ENCODE results near the gene RPGRIP1.
"Not testable (repeated sequence)": the region's sequence is repeated elsewhere in the genome, so short reads cannot be mapped to it uniquely, and the experiment has no call there.

The RPGRIP1 gene

DNA sequence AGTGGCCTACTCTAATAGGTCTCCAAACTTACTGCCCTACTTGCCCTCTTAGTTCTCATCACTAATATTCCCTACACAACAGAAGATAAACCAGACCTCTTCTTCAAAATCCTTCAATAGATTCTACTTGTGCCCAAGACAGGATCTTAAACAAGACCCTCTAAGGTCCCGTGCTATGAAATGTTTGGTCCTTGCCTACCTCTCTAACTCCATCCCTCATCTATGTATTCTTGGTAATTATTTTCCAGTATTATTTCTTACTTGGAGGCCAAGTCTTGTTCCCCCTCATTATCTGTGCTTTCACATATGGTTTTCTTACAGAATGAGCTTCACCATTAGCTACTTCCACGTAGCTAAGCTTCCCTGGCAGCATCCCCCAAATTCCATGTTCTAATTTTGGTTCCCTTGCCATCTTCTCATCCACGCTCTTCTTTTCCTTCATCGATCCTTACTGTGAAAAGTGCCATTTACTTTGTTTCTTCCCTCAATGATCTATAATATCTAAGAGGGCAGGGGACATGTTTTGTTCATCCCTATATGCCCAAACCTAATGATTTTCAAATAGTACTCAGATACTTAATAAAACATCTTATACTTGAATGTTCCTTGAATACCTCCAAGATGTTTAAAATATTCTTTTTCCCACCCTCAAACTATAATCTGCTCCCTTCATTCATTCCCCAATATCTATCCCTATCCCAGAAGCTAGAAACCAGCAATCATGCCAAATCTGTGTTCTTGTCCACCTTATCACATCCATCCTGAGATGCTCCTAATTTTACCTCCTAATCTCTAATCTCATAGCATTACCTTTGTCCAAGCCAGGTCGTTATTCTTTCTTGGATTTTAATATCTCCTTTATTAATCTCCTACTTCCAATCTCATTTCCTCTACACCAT is 20.7 kb upstream of the RPGRIP1 start:
- no peak for DNase-seq

DNA sequence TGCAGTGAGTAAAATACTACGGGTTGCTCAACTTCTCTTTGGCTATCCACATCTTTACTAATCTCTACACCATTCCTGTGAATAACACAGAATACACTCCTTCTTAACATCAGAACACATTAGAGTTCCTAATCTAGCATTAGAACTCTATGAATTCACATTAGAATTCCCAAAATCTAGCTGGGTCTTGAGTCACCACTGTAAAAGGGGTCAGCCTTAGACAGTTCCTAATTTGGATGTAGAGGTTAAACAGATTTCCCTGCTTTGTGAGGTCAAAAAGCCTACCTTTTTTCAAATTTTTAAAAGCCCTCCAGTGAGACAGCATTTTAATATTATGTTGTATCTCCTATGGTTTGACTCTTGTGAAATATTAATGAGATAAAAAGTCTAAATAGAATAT is 18.1 kb upstream of the RPGRIP1 start:
- DNase-seq, result no peak

DNA sequence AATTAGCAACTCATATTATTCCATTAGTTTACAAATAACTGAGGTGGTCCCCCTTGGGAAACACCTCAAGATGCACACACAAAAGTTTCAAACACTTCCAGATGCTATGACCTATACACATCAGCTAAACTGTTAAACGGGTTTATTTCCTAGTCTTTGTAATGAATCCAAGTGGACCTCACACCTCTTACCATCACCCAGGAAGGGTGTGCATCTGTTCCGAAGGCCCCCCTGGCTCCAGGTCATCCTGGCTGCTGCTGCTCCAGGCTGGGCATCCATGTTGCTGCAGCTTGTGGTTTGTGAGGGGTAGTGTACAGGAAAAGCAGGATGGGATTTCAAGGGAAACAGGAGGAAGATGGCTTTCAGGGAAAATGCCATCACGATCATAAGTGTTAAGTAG is 17.5 kb upstream of the RPGRIP1 start:
- no peak for DNase-seq

DNA sequence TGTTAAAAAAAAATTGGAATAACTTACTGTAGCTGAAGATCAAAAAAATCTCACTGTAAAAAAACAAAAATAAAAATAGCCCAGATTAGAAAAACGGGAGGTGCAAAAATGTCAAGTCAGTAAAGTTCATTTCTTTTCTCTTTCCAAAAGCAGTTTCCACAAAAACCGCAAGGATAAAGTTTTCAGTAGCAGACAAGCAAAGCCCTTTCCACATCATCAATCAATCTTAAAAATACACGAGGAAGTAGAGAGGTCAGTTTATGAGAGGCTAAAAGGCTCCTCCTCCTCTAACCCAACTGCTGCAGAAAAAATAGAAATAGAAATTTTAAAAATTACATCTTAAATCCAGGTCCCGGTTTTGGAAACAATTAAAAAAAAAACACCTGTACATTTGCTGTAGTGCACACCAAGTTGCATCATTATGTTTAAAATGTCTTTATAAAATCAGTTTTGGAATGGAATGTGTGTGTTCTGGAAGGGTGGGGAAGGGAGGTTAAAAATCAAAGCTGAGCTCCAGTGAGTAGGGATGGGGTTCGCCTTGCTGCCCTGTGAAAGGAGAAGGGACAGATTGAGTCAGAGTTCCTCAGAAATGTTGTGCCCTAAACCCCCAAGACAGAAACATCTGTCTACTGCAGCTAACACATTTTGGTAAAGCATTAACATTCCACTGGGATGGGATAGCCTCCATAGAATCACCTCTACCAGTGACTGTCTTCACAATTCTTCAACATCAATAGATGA is 16.4 kb upstream of the RPGRIP1 start:
- DNase-seq, result peak; percentile 15

DNA sequence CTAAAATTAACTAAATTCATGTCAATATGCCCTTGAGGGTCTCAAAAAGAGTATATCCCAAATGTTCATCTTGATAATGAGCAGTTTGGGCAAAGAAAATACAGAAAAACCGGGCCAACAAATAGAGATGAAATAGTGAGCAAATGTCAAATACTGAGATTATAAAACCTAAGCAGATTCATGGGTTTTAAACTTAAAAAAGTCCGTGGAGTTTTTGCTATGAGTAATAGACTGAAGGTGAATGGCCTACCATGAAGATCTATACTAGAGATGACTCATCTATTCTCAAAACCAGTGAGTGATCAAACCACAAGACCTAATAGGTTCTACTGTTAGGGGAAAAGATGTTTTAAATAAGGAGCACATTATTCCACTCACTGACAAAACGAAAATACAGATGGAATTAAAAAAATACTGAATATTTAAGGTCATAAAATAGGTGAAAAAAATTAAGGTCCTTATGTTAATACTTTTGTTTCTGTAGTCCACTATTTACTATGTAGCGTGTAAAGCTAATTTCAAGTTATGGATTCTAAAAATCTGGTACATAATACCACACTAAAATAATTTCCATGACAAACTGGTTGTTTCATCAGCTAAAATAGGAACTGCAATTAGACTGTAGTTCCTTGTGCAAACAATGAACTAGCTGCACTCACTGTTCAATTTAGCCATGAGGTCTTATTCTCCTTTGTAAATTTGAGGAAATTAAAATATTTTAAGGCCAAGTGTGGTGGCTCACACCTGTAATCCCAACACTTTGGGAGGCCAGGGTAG is 15.7 kb upstream of the RPGRIP1 start:
- DNase-seq, result peak; percentile 85

DNA sequence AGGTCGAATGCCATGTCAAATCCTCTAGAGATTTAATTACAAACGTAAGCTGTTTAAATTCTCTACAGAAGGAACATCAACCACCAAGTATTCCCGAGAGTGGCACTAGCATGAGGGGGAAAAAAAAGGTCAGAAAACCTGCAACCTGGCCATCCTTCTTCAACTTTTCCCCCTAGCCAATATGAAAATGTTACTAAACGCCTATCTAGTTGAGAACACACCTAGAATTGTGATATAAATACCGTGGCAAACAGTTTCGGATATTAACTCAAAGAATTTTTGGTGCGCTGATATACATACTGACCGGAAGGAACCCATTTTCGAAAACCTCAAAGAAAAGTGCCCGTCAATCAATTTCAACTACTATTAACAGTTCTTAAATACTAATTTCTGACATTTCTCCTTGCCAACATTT is 12.4 kb upstream of the RPGRIP1 start:
- no peak for DNase-seq

DNA sequence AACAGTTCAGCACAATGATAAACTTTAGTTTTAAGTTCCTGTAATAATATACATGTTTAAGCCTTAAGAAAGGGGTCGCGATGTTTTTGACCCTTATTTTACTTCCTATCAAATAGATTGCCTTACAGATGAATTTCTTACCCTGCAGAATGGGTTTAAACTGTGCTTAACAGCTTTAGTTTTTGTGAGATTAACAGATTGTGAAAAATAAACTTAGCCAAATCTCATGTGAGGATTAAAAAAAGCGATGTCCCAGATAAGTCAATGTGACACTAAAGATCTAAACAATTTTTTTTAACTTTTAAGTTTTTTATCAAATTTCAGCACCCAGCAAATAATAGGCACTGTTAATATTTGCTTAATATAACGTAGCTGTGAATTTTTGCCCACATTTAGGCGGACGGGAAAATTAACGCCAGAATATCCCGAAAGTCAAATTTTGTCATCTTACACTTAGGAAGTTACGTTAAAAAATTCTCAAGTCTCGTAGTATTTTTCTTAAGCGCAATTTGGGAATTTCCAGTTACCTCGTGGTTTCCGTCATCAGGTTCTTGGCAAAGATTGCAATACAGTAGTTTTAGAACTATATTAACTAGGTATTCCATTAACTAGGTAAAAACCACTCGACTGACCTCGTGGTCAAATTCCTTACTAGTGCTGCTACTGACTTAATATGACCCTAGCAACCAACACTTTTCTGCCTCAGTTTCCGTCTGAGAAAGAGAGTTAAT is 11.8 kb upstream of the RPGRIP1 start:
- DNase-seq, result no peak

DNA sequence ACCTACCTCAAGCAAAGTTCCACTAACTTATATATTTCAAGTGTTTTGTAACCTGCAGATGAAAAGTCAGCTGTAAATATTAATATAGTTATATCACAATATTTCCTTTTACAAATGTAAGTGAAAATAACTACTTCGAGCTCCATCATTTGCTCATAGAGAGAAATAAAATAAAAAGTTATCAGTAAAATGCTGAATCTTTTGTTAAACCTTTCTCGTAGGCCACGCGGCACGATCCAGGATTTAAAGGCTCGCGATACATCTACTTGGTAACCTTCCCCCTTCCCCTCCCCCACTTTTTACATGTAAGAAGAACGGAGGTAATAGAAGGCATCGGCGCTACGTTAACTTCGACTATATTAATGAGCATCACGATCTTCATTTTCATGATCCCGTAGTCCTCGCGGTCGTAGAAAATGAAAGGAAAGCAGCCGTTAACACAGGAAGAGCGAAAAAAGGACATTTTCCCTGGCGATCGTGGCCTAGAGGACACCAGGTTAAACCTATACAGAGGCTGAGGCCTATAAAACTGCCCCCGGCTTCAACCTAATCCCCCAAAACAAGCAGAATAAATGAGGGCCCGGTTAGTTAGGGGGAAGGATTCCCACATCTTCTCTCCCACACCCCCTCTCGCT is 11.1 kb upstream of the RPGRIP1 start:
- peak; percentile 56 for DNase-seq

DNA sequence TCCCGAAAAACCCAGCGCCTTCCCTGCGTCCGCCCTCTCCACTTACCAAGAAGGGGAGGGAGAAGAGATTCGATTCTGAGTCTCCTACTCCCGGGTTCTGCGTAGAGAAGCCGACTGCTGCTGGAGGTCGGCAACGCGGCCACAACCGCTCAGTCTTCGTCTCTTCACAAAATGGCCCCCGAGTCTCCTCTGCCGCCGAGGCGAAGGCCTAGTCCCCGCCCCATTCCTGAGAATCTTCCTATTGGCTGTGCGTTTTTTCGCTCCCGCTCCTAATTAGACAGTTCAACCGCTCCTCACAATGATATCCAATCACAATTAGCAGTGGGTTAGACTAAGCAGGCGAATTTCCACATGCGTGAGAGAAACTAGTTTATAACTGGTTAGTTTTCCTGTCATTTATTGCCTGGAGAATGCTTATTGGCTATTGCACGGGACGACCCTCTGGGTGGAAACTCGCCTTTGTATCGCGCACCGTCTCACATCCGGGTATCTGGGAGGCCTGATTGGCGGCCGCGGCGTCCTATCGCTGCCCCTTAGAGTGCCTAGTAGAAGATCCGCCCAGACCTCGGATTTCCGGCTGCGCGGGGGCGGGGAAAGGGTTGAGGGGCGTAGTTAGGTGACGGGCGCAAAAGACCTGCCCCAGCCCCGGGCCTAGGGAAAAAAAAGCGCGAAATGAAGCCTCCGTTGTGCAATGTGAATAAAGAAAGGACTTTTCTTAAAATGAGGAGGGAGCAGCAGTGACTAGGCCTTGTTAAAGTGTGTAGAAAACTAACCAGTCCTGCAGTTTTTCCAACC is 10.4 kb upstream of the RPGRIP1 start, which contains the start of gene HNRNPC:
Gene HNRNPC, minus strand, starts transcription at position 191 of the 795 bp plus-strand sequence. CDS start 35,249 bp downstream, outside the sequence.
- DNase-seq, result peak; percentile 100

DNA sequence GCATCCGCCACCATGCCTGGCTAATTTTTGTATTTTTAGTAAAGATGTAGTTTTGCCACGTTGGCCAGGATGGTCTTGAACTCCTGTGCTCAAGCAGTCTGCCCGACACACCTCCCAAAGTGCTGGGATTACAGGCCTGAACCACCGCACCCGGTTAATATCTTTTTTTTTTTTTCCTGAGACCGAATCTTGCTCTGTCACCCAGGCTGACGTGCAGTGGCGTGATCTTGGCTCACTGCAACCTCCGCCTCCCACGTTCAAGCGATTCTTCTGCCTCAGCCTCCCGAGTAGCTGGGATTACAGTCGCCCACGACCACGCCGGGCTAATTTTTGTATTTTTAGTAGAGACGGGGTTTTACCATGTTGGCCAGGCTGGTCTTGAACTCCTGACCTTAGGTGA is 7.2 kb upstream of the RPGRIP1 start:
- not testable (repeated sequence) for DNase-seq

DNA sequence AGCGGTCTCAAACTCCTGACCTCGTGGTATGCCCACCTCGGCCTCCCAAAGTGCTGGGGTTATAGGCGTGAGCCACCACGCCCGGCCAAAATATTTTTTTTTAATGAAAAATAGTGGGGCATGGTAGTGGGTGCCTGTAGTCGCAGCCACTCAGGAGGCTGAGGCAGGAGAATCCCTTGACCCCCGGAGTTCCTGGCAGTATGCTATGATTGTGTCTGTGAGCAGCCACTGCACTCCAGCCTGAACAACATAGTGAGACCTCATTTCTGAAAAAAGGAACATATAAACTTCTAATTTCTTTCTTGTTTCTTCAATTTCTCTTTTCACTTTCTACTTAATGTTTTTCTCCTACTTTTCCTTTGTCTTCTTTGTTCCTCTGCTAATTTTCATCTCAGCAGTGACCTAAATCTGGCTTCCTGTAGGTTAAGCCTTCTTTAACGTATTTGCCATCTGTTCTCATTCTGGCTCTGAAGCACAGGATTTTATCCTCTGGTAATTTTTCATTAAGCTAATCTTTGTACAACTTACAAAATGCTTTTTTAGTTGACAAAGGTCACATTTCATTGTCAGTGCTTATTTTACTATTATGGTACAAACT is 4.5 kb upstream of the RPGRIP1 start:
- DNase-seq, result no peak

DNA sequence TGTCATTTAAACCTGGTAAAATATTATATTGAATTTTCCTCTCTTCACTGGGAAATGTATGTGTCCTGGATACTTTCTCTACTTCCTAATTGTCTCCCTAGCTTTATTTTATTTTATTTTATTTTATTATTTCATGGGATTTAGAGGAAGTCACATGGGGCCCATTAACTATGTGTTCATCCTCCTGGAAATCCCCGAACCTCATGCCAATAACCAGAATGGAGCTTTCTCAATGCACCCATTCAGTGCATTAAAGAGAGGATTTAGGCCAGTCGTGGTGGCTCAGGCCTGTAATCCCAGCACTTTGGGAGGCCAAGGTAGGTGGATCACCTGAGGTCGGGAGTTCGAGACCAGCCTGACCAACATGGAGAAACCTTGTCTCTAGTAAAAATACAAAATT is 1.3 kb upstream of the RPGRIP1 start:
- no peak for DNase-seq

DNA sequence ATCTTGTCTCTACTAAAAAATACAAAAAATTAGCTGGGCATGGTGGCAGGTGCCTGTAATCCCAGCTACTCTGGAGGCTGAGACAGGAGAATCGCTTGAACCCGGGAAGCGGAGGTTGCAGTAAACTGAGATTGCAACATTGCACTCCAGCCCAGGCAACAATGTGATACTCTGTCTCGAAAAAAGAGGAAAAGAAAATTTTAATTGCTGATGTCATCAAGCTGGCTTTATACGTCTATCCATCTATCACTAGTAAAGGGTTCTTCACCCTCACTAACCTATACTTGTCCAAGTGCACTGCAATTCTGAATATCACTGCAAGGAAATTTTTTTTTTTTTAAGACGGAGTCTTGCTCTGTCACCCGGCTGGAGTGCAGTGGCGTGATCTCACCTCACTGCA is 2.0 kb downstream of the RPGRIP1 start:
- DNase-seq, result not testable (repeated sequence)

DNA sequence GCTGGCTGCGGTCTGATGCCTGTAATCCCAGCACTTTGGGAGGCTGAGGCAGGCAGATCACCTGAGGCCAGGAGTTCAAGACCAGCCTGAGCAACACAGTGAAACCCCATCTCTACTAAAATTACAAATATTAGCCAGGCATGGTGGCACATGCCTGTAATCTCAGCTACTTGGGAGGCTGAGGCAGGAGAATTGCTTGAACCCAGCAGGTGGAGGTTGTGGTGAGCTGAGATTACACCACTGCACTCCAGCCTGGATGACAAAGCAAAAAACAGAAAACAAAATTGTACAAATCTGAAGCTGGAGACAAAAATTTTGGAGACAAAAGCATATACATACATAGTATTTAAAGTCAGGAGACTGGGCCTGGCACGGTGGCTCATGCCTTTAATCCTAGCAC is 6.6 kb downstream of the RPGRIP1 start:
- DNase-seq, result not testable (repeated sequence)

DNA sequence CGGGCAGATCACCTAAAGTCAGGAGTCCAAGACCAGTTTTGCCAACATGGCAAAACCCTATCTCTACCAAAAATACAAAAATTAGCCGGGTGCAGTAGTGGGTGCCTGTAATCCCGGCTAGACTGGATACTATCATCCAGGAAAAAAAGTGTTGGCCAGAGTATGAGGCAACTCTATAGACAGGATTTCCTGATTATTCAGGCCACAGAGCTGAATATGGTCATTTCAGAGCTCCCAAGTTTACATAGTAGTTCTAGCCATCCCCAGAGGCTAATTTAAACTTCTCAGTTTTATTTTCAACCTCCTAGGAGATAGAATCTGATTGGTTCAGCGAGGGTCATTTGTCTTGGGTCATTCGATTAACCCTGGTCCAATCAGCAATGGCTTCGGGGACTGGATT is 7.3 kb downstream of the RPGRIP1 start:
- no peak for DNase-seq

DNA sequence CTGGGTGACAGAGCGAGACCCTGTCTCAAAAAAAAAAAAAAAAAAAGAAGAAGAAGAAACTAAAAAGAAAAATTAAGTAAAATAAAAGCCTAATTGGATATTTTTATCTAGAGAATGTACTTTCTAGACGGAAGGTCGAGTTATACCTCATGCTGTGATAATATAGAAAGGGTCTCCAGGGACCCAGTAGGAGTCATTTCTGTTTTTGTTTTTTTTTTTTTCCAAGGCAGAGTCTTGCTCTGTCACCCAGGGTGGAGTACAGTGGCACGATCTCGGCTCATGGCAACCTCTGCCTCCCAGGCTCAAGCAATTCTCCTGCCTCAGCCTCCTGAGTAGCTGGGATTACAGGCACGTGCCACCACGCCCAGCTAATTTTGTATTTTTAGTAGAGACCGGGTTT is 14.1 kb downstream of the RPGRIP1 start:
- not testable (repeated sequence) for DNase-seq

DNA sequence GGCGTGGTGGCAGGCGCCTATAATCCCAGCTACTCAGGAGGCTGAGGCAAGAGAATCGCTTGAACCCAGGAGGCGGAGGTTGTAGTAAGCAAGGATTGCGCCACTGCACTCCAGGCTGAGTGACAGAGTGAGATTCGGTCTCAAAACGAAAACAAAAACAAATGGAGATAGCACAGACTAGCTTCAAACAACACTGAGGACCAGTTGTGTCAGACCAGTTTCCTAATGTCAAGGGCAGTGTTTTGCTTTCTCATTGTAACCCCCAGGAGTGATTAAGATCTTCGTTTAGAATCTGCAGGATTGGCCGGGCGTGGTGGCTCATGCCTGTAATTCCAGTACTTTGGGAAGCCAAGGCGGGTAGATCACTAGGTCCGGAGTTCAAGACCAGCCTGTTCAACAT is 18.5 kb downstream of the RPGRIP1 start:
- DNase-seq, result no peak

DNA sequence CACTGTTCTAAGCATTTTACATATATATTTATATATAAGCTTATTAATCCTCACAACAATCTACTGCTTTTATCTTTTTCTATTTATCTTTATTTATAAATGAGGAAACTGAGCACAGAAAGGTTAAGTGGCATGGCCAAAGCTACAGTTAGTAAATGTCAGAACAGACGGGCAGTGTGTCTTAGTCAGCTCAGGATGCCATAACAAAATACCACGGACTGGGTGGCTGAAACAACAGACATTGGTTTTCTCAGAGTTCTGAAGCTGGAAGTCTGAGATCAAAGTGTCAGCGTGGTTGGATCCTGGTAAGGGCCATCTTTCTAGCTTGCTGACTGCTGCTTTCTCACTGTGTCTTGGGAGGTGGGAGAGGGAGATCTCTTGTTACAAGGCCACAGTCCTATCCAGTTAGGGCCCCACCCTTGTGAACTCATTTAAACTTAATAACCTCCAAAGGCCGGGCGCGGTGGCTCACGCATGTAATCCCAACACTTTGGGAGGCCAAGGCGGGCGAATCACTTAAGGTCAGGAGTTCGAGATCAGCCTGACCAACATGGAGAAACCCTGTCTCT is 19.8 kb downstream of the RPGRIP1 start:
- no peak for DNase-seq

DNA sequence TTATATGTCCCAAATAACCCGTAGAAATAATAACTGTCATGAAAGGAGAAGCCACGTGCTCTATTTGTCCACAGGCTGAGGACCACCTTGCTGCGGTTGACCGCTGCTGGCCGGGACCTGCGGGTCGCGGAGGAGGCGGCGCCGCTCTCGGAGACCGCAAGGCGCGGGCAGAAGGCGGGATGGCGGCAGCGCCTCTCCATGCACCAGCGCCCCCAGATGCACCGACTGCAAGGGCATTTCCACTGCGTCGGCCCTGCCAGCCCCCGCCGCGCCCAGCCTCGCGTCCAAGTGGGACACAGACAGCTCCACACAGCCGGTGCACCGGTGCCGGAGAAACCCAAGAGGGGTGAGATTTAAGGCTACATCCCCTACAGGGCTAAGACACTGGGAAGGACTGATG is 21.0 kb downstream of the RPGRIP1 start:
- DNase-seq, result no peak
